IPS-15b (cell line): ENCODE data around the gene PGLYRP4.

ENCODE experiments used
- H3K27me3 ChIP-seq: one replicate; pipeline ENCODE4 v1.6.1; 2013; ENCODE audit warnings: low read length; ENCODE audit not compliant: control insufficient read depth, insufficient read depth
- H3K36me3 ChIP-seq: one replicate; pipeline ENCODE4 v1.6.1; 2013; ENCODE audit warnings: low read length; ENCODE audit not compliant: control insufficient read depth, insufficient read depth
- H3K4me1 ChIP-seq: one replicate; pipeline ENCODE4 v1.6.1; 2013; ENCODE audit warnings: mild to moderate bottlenecking, low read length; ENCODE audit not compliant: control insufficient read depth, insufficient read depth
- H3K4me3 ChIP-seq: one replicate; pipeline ENCODE4 v1.5.1; 2013; ENCODE audit warnings: low read depth, low read length
- H3K9ac ChIP-seq: one replicate; pipeline ENCODE4 v1.6.1; 2013; ENCODE audit warnings: low read depth, mild to moderate bottlenecking, low read length
- H3K9me3 ChIP-seq: one replicate; pipeline ENCODE4 v1.6.1; 2013; ENCODE audit warnings: mild to moderate bottlenecking, low read length; ENCODE audit not compliant: control insufficient read depth, insufficient read depth

The PGLYRP4 gene

DNA sequence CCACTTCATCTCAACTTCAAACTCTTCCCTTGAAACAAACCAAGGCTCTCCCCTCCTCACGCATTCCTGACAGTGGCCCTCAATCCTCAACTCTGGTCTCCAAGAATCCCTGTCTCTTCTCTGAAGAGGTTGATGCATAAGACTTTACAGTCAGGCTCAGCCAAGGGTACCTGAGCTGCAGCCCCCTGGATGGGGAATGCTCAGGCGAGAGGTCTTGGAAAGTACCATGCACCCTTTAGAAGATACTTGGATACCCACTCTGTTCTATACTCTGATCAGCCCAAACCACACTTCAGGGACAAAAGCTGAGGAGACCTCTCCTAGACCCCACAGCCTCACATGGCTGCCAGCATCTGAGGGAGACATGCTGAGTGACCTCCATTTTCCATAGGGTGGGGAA is 35.4 kb downstream of the PGLYRP4 start:
- no peaks in the 10 kb centered on the region for H3K27me3 ChIP-seq
- no peaks in the 10 kb centered on the region for H3K4me1 ChIP-seq
- no peak overlapping the region for H3K9ac ChIP-seq
- H3K9me3 ChIP-seq: no peaks in the 10 kb centered on the region
- no peak overlapping the region for H3K4me3 ChIP-seq
- no peaks in the 10 kb centered on the region for H3K36me3 ChIP-seq

DNA sequence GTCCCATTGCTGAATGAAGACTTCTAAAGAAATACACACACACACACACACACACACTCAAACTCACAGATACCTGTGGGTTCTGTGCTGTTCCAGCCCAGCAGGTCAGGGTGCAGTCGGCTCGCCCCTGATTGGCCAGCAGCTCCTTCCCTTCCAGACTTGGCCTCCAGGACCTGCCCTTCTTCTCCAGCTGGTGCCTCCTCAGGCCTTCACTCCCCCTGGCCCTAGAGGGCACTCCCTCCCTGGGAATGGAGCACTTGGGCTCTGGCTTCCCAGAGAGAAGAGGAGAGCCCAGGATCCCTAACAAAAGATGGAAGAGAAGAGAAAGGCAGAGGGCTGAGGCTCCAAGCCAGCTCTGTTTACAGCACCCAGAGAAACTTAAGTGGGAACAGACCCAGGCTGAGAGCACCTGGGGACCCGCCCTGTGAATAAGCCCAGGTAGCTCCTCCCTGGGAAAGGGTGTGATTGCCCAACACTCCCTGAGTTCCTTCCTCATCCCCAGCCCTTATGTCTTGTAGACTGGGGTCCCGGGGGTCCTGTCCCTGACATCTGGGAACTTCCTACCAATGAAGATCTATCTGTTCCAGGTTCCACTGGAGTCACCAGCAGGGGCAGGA is 36.0 kb downstream of the PGLYRP4 start, which contains the start of gene PGLYRP3:
Gene PGLYRP3 (minus strand): TSS at position 383 of the 617 bp plus-strand sequence. CDS start 2,287 bp downstream, outside the sequence.
- H3K4me1 ChIP-seq: no peaks in the 10 kb centered on the region
- H3K27me3 ChIP-seq: no peaks in the 10 kb centered on the region
- H3K4me3 ChIP-seq: no peak within 1 kb of the TSS
- H3K9ac ChIP-seq: no peak within 1 kb of the TSS
- no peaks in the 10 kb centered on the region for H3K36me3 ChIP-seq
- H3K9me3 ChIP-seq: no peaks in the 10 kb centered on the region

DNA sequence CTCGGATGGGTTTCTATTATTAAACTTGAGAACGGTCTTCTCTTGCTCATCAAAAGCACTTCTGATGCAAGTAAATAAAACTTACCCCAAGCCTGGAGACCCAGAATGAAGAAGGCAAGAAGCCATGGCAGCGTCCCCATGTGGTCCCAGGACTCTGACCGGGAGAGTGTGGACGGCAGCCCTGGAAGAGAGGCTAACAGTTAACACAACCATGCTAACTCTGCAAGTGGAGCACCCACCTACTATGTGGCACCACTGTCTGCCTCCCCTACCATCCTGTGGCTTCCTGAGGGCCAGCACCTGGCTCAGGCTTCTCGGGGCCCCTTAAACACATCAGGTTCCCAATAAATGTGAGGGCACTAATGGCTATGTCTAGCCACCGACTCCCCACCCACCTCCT is 38.1 kb downstream of the PGLYRP4 start:
- H3K27me3 ChIP-seq: no peaks in the 10 kb centered on the region
- H3K4me1 ChIP-seq: peaks cover 3% of the 10 kb centered on the region
- H3K4me3 ChIP-seq: no peak overlapping the region
- H3K36me3 ChIP-seq: no peaks in the 10 kb centered on the region
- no peaks in the 10 kb centered on the region for H3K9me3 ChIP-seq
- H3K9ac ChIP-seq: no peak overlapping the region

DNA sequence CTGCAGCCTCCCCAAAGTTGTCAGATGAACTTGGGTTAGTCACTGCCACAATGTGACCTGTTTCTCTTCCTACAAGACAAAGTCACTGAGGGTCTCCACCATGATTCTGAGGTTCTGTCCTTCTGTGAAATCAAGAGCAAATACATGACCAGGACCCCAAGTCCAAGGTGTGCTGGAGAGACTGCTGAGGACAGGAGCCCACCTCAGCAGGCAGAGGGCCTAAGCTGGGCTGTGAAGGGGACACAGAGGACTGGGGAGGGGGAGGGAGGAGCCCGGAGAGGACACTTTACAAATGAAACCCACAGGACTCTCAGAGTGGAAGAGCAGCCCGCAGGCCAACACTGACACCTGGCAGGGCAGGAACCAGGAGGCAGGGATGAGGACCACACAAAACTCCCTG is 39.2 kb downstream of the PGLYRP4 start:
- no peak overlapping the region for H3K9ac ChIP-seq
- no peaks in the 10 kb centered on the region for H3K27me3 ChIP-seq
- H3K36me3 ChIP-seq: no peaks in the 10 kb centered on the region
- peaks cover 3% of the 10 kb centered on the region for H3K4me1 ChIP-seq
- H3K9me3 ChIP-seq: no peaks in the 10 kb centered on the region
- no peak overlapping the region for H3K4me3 ChIP-seq

DNA sequence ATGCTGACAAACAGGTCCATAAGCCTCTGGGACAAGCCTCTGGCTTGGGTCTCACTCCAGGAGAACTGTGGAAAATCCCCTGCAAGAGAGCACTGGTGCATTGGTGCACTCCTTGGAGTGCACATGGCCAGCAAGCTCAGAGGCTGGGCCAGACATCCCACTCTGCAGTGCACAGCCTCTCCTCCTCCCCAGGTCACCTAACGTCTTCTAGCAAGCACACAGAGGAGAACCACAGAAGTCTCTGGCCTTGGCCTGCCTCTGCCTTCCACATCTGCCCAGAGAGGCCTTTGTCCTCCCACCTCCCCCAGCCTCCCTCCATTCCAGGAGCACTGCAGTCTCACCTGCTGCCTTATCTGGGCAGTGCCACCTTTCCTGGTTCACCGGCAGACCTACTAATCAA is 40.1 kb downstream of the PGLYRP4 start:
- Histone ChIP-seq H3K4me3 (no peak overlapping the region), H3K27me3 (no peaks in the 10 kb centered on the region), H3K36me3 (no peaks in the 10 kb centered on the region), H3K9ac (no peak overlapping the region), H3K4me1 (peaks cover 3% of the 10 kb centered on the region), H3K9me3 (no peaks in the 10 kb centered on the region)

DNA sequence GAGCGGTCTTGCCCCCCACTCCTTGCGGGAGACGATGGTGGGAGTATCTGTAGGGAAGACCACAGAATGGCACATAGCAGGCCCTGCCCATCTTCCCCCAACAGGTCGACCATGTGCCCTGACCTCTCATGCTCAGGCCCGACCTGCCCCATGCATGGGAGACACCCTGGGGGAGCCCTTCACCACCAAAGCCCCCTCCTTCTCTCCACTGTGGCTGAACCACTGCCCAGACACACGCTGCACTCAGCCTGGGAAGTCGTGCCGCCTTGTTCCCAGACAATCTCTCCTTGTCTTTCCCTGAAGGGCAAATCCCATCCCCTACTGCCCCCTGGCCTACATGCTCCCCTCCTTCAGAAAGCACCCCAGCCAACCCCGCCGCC is 41.4 kb downstream of the PGLYRP4 start:
- H3K36me3 ChIP-seq: no peaks in the 10 kb centered on the region
- no peak overlapping the region for H3K9ac ChIP-seq
- no peak overlapping the region for H3K4me3 ChIP-seq
- H3K27me3 ChIP-seq: no peaks in the 10 kb centered on the region
- no peaks in the 10 kb centered on the region for H3K9me3 ChIP-seq
- H3K4me1 ChIP-seq: peaks cover 3% of the 10 kb centered on the region

DNA sequence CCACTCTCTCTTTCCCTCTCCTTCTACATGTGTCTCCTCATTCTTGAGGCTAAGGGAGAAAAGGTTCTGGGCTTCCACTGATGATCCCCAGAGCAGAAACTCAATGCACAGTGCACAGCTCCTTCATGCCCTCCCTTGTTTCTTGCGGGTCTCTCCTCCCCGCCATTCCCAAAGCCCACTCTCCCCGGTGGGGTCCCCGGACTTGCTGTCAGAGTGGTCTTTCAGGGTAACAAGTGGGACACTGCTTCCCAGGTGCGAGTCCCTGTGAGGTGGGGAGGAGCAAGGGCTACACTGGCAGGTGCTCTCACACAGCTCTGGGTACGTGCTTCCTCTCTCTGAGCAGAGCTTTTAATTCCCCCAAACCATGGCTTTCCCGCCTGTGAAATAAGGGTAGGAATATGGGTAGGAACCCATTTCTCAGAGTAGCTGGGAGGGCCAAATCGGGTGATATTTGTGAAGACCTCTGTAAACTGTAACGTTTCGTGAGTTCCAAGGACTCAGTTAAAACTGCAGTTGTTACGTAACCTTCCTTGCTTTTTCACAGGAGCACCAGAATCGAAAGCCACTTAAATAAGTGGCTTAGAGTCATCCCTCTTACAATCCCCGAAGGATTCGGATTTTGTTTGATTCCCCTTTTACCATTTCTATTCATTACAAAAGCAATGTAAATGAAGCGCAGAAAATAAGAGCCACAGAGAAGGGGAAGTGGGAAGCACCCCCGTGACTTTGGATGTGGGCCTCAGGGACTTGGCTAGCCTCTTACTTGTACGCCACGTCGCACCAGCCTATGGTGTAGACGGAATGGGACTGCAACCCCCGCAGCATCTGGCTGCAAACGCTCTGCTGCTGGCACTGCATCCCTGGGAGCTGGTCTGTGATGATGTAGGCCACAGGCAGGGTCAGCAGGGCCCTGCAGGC is 42.1 kb downstream of the PGLYRP4 start:
- H3K27me3 ChIP-seq: peaks cover 3% of the 10 kb centered on the region
- H3K4me3 ChIP-seq: no peak overlapping the region
- peaks cover 3% of the 10 kb centered on the region for H3K4me1 ChIP-seq
- no peaks in the 10 kb centered on the region for H3K36me3 ChIP-seq
- H3K9me3 ChIP-seq: no peaks in the 10 kb centered on the region
- H3K9ac ChIP-seq: no peak overlapping the region

DNA sequence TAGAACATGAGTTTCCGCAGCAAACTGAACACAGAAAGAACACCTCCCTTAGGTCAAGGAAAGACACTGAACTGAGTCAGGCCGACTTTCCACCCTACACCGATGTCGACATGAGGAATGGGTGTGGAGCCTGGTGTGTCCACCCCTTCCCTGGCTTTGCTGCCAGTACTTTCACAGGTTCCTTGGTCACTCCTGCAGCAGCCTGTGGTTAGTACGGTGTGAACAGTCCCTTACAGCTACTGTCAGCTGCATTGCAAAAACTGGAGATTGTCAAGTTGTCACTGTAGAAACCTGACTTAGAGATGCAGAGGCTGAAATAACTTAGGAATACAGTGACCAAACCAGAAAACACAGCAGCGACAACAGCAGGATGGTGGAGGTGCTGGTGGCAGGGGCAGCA is 43.0 kb downstream of the PGLYRP4 start:
- H3K27me3 ChIP-seq: peaks cover 3% of the 10 kb centered on the region
- H3K4me3 ChIP-seq: no peak overlapping the region
- no peaks in the 10 kb centered on the region for H3K36me3 ChIP-seq

DNA sequence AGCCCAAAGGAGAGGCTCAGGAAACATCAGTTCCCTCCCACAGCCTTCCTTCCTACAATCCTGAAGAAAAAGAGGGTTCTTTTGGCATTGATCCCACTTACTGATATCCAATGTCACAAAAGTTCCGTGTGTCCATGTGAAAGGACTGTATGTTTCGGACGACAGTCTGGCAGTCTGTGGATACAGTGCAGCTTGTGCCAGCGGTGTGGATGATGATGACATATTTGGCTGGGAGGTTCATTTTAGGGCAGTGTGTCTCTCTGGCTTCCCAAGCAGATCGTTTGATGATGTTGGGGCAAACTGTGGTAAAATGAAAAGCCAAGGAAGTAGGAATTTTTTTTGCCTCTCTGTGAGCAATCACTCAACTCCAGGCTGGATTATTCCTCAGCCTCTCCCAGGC is 46.3 kb downstream of the PGLYRP4 start:
- no peak overlapping the region for H3K9ac ChIP-seq
- H3K27me3 ChIP-seq: peaks cover 3% of the 10 kb centered on the region
- H3K36me3 ChIP-seq: no peaks in the 10 kb centered on the region
- no peak overlapping the region for H3K4me3 ChIP-seq
- H3K9me3 ChIP-seq: no peaks in the 10 kb centered on the region
- H3K4me1 ChIP-seq: peaks cover 3% of the 10 kb centered on the region

More for the DNA sequence above, 43.0 kb downstream of the PGLYRP4 start:
- Histone ChIP-seq H3K9ac (no peak overlapping the region), H3K9me3 (no peaks in the 10 kb centered on the region), H3K4me1 (peaks cover 3% of the 10 kb centered on the region)

DNA sequence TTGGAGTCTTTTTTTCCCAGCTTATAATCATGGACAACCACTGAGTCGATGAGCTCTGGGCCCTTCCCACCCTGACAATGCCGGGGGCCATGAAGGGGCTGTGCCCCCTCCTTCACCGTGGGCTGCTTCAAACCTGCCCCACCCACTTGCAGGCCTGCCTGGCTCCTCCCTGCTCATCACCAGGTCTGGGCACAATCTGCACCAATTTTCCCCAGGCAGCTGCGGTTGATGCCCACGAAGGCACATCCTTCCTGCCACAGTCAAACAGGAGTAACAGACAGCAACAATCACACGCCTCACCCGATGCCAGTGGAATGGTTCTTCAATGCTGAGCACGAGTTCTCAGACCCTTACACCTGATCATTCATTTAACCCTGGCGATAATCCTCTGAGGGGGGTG is 54.8 kb downstream of the PGLYRP4 start:
- Histone ChIP-seq H3K9ac (no peak overlapping the region), H3K9me3 (no peaks in the 10 kb centered on the region), H3K36me3 (no peaks in the 10 kb centered on the region), H3K27me3 (peaks cover 8% of the 10 kb centered on the region), H3K4me1 (no peaks in the 10 kb centered on the region), H3K4me3 (no peak overlapping the region)

DNA sequence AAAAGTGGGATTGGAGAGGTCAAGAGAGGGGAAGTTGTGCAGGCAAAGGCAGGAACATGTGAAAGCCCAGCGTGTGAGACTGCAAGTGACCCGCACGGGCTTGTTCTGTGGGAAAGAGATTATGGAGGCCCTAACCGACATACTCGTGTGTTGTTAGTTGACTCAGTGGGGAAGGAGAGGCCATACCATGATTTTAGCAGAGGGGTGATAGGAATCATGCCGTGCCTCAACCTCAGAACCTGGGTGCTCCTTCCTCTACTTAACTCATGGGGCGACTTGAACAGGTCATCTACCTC is 55.2 kb downstream of the PGLYRP4 start:
- Histone ChIP-seq H3K4me1 (peaks cover under 1% of the 10 kb centered on the region), H3K36me3 (no peaks in the 10 kb centered on the region), H3K9me3 (no peaks in the 10 kb centered on the region), H3K9ac (no peak overlapping the region), H3K27me3 (peaks cover 8% of the 10 kb centered on the region), H3K4me3 (no peak overlapping the region)
